ENCODE data around the gene TAMALIN.

- TF ChIP-seq, protein P1, sequence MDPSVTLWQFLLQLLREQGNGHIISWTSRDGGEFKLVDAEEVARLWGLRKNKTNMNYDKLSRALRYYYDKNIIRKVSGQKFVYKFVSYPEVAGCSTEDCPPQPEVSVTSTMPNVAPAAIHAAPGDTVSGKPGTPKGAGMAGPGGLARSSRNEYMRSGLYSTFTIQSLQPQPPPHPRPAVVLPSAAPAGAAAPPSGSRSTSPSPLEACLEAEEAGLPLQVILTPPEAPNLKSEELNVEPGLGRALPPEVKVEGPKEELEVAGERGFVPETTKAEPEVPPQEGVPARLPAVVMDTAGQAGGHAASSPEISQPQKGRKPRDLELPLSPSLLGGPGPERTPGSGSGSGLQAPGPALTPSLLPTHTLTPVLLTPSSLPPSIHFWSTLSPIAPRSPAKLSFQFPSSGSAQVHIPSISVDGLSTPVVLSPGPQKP (IDR thresholded peaks at IDR 0.05; ENCODE audit: borderline replicate concordance, low read depth, low read length) = no peak
- TF ChIP-seq RFX5 (IDR thresholded peaks at IDR 0.05; ENCODE audit: low read depth, low read length) (no peak), SMC3 (IDR thresholded peaks at IDR 0.05; ENCODE audit: low read depth, low read length) (no peak), POLR2A (IDR thresholded peaks at IDR 0.05; ENCODE audit: low read depth, low read length) (no peak), CTCF (conservative IDR thresholded peaks at IDR 0.05; ENCODE audit: low read depth, low read length) (no peak), MXI1 (IDR thresholded peaks at IDR 0.05; ENCODE audit: borderline replicate concordance, low read depth, low read length) (no peak), FOS (IDR thresholded peaks at IDR 0.05; ENCODE audit: low read depth, low read length) (no peak), CEBPB (IDR thresholded peaks at IDR 0.05; ENCODE audit: low read depth, low read length) (0 out of 2 replicates have a peak, but pooled peaks have one; percentile 1), RCOR1 (IDR thresholded peaks at IDR 0.05; ENCODE audit: insufficient replicate concordance, low read length) (no peak), RAD21 (IDR thresholded peaks at IDR 0.05; ENCODE audit: low read length) (no peak), CHD1 (IDR thresholded peaks at IDR 0.05; ENCODE audit: low read depth, low read length) (no peak), MAZ (IDR thresholded peaks at IDR 0.05; ENCODE audit: borderline replicate concordance, low read depth, low read length) (no peak), MAFK (IDR thresholded peaks at IDR 0.05; ENCODE audit: low read depth, low read length) (no peak)
Measured at GRCh38 chr12:51985154-51985835, 21.5 kb upstream of the TAMALIN start.
